Bronchial epithelial cell (primary cell): Measurements from ENCODE around the gene DHPS. TPM values are rescaled to one million over a fixed set of nuclear protein-coding genes. Genes with fewer than 3 reads are reported as not detected.
"Not testable (repeated sequence)": the region's sequence is repeated elsewhere in the genome, so short reads cannot be mapped to it uniquely, and the experiment has no call there.

Source experiments
- DNase-seq: peaks from one replicate; pipeline ENCODE4 v3.0.0-alpha.2; 2010; ENCODE audit warnings: low read depth
- FAIRE-seq: peaks from 2 replicates; lab custom pipeline; 2011; peaks lifted over from hg19 to GRCh38; lab: Jason Lieb, UNC
- H3K27me3 ChIP-seq: 2 replicates; pipeline ENCODE4 v1.5.1; 2011; ENCODE audit warnings: low read length; ENCODE audit not compliant: control insufficient read depth, insufficient read depth
- H3K36me3 ChIP-seq: 2 replicates; pipeline ENCODE4 v1.5.1; 2011; ENCODE audit warnings: low read length; ENCODE audit not compliant: control insufficient read depth, insufficient read depth
- H3K4me3 ChIP-seq: 2 replicates; pipeline ENCODE4 v1.5.1; 2011; ENCODE audit warnings: mild to moderate bottlenecking, low read depth, low read length, control low read depth
- CTCF ChIP-seq: IDR thresholded peaks from 2 replicates; pipeline ENCODE4 v1.5.1; 2011; ENCODE audit warnings: mild to moderate bottlenecking, moderate library complexity, low read length, control low read depth, inconsistent platforms; ENCODE audit not compliant: insufficient read depth, severe bottlenecking
- total RNA-seq: library from RNA; depleted of rRNA; stranded (reverse); fragments of >200 nt; gene quantifications from 2 replicates; pipeline ENCODE4 v1.2.1, GENCODE V29; 2014

Gene DHPS
- total RNA-seq, 1 donor from 2014 or later = 94.5 TPM

- no peak for TF ChIP-seq CTCF
- no peaks in the 10 kb centered on the region for H3K27me3 ChIP-seq
- DNase-seq = no peak
- H3K36me3 ChIP-seq = peaks cover 3% of the 10 kb centered on the region
- no peak for FAIRE-seq
- H3K4me3 ChIP-seq = no peak overlapping the region
Observed at GRCh38 chr19:12652219-12652618, 29.5 kb downstream of the DHPS start.

GRCh38 chr19:12649941-12650340 lies 31.7 kb downstream of the DHPS start:
- no peak for TF ChIP-seq CTCF
- H3K4me3 ChIP-seq = no peak overlapping the region
- no peaks in the 10 kb centered on the region for H3K27me3 ChIP-seq
- FAIRE-seq = no peak
- no peaks in the 10 kb centered on the region for H3K36me3 ChIP-seq
- DNase-seq = no peak

- DNase-seq (no peak), FAIRE-seq (no peak)
- Histone ChIP-seq H3K4me3 (peak overlapping the region; percentile 35), H3K27me3 (no peaks in the 10 kb centered on the region), H3K36me3 (no peaks in the 10 kb centered on the region)
- TF ChIP-seq CTCF = peak; percentile 31
Observed at GRCh38 chr19:12648088-12648487, 33.6 kb downstream of the DHPS start.

- DNase-seq (peak; percentile 39), FAIRE-seq (no peak)
Observed at GRCh38 chr19:12647490-12648071, 34.1 kb downstream of the DHPS start.

GRCh38 chr19:12647047-12647446 lies 34.6 kb downstream of the DHPS start:
- Histone ChIP-seq H3K27me3 (no peaks in the 10 kb centered on the region), H3K4me3 (no peak overlapping the region), H3K36me3 (no peaks in the 10 kb centered on the region)
- TF ChIP-seq CTCF = no peak
- FAIRE-seq (no peak), DNase-seq (no peak)

More at GRCh38 chr19:12647490-12648071, 34.1 kb downstream of the DHPS start:
- TF ChIP-seq CTCF = no peak
- no peaks in the 10 kb centered on the region for H3K36me3 ChIP-seq
- H3K27me3 ChIP-seq = no peaks in the 10 kb centered on the region
- H3K4me3 ChIP-seq = peak overlapping the region; percentile 35

GRCh38 chr19:12646551-12646950 lies 35.1 kb downstream of the DHPS start:
- Histone ChIP-seq H3K27me3 (no peaks in the 10 kb centered on the region), H3K36me3 (no peaks in the 10 kb centered on the region), H3K4me3 (no peak overlapping the region)
- no peak for TF ChIP-seq CTCF
- DNase-seq (no peak), FAIRE-seq (no peak)

GRCh38 chr19:12643716-12644115 lies 38.0 kb downstream of the DHPS start:
- H3K4me3 ChIP-seq, H3K36me3 ChIP-seq, DNase-seq, H3K27me3 ChIP-seq, FAIRE-seq: not testable (repeated sequence)
